Kidney capillary endothelial cell (primary cell): Measurements from ENCODE around the gene MOB3A.
"Not testable (repeated sequence)": the region's sequence is repeated elsewhere in the genome, so short reads cannot be mapped to it uniquely, and the experiment has no call there.

ENCODE experiments used
- DNase-seq: peaks from one replicate; pipeline ENCODE4 v3.0.0-alpha.2; 2018; ENCODE audit warnings: low spot score

MOB3A gene

GRCh38 chr19:2108251-2109016 lies 12.3 kb upstream of the MOB3A start:
- DNase-seq: no peak

GRCh38 chr19:2103045-2103707 lies 7.0 kb upstream of the MOB3A start:
- DNase-seq: no peak

GRCh38 chr19:2101417-2102335 lies 5.5 kb upstream of the MOB3A start:
- no peak for DNase-seq

DNA sequence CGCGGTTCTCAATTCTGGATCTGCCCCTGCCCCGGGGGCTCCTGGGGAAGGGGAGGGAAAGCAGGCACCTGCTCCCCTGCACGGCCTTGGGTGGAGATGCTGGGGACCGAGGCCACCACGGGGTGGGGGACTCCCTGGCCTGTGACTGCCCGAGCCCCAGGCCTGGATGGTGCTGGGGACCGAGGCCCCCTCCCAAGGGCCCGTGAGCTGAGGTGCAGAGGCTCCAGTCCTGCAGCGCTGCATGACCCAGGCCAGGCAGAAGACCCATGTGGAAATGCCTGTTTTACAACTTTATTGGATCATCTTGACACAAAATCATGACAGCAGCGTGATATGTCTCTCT lies 4.6 kb upstream of the MOB3A start:
- no peak for DNase-seq

GRCh38 chr19:2099937-2100718 lies 4.0 kb upstream of the MOB3A start:
- DNase-seq: no peak

DNA sequence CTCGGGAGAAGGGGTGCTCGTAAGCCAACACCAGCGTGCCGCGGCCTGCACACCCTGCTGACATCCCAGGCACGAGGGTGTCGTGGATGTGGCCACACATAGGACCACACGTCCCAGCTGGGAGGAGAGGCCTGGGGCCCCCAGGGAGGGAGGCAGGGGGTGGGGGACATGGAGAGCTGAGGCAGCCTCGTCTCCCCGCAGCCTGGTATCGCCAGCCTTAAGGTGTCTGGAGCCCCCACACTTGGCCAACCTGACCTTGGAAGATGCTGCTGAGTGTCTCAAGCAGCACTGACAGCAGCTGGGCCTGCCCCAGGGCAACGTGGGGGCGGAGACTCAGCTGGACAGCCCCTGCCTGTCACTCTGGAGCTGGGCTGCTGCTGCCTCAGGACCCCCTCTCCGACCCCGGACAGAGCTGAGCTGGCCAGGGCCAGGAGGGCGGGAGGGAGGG lies 3.0 kb upstream of the MOB3A start:
- no peak for DNase-seq

DNA sequence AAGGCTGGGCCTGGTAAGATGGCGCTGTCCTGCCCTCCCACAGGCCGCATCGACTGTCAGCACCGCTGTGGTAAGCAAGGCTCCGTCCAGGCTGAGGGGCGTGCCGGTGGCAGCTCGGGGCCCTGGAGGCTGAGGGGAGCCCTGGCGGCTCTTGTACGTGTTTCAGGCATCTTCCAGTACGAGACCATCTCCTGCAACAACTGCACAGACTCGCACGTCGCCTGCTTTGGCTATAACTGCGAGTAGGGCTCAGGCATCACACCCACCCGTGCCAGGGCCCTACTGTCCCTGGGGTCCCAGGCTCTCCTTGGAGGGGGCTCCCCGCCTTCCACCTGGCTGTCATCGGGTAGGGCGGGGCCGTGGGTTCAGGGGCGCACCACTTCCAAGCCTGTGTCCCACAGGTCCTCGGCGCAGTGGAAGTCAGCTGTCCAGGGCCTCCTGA lies 1.8 kb upstream of the MOB3A start:
- DNase-seq: no peak

DNA sequence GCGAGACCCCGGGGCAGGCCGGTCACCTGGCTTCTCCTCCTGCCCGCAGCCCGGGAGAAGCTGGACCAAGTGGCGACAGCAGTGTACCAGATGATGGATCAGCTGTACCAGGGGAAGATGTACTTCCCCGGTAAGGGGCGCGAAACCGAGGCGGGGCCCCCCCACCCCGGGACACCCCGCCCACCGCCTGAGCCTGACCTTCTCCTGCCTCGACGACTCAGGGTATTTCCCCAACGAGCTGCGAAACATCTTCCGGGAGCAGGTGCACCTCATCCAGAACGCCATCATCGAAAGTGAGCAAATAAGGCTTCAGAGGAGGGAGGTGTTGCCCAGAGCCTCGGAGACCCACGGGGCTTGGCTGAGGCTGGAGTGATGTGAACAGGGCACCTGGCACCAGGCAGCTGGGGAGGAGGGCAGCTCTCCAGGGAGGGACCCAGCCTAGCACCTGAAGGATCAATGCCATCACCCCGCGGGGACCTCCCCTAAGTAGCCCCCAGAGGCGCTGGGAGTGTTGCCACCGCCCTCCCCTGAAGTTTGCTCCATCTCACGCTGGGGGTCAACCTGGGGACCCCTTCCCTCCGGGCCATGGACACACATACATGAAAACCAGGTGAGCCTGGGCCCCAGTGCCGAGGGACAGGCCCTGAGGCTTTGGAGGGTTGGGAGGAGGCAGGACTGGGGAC lies 1.2 kb upstream of the MOB3A start:
- no peak for DNase-seq

GRCh38 chr19:2096480-2097202 lies 515 bp upstream of the MOB3A start, which contains the start of gene IZUMO4:
IZUMO4 (plus strand) TSS chr19:2096915; CDS start chr19:2096946, 31 bp downstream.
- DNase-seq: peak; percentile 98

DNA sequence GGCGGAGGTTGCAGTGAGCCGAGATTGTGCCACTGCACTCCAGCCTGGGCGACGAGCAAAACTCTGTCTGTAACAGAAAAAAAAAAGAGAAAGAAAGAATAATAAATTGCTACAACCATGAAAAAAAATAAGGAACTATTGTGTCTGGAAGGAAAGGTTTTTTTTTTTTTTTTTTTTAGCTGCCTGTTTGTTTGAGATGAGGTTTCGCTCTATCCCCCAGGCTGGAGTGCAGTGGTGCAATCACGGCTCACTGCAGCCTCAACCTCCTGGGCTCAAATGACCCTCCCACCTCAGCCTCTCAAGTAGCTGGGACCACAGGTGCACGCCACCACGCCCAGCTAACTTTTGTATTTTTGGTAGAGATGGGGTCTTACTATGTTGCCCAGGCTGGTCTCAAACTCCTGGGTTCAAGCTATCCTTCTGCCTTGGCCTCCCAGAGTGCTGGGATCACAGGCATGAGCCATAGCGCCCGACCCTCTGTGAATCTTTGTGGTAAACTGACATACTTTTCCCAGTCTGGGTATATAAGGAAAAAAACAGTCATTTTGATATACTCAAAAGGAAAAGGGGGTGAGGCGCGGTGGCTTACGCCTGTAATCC lies 4.1 kb downstream of the MOB3A start:
- DNase-seq: not testable (repeated sequence)

DNA sequence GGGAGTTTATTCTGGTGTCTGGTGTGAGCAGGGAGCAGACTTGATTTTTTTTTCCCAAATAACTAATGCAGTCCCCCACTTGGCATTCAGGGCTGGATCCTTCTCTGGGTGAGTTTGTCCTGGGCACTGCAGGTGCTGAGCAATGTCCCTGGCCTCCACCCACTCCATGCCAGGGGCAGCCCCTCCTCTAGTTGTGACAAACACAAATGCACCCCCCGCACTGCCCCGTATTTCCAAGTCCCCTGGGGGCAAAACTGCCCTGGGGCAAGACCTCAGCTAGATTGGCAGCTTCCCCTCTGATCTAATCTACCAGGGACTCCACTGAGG lies 6.4 kb downstream of the MOB3A start:
- DNase-seq: no peak

- DNase-seq: peak; percentile 58
These were observed 7.0 kb downstream of the MOB3A start for GRCh38 chr19:2089001-2089711.

- no peak for DNase-seq
These were observed 8.5 kb downstream of the MOB3A start for GRCh38 chr19:2087621-2088100.

DNA sequence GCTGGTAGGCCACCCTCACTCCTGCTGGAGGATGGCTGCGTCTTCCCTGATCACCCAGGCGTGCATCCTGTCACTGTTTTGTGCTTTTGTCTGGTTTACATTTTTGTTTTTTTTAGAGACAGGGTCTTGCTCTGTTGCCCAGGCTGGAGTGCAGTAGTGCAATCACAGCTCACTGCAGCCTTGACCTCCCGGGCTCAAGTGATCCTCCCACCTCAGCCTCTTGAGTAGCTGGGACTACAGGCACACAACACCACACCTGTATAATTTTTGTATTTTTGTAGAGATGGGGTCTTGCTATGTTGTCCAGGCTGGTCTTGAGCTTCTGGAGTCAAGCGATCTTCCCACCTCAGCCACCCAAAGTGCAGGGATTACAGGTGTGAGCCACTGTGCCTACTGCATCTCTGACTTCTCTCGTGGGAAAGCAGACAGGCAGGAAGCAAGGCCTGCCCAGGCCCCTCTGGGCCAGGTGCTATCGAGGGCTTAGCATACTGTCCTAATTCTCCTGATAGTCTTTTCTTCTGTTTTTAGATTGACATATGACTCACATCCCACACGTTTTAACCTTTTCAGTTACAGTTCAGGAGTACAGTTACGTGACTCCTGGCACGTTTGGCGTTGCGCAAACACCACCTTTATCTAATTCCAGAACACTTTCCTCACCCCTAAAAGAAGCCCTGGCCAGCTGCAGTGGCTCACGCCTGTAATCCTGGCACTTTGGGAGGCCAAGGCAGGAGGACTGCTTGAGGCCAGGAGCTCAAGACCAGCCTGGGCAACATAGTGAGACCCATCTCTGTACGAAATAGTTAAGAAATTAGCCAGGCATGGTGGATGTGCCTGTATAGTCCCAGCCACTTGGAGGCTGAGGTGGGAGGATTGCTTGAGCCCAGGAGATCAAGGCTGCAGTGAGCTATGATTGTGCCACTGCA lies 9.2 kb downstream of the MOB3A start:
- not testable (repeated sequence) for DNase-seq

- DNase-seq: peak; percentile 98
These were observed 11.0 kb downstream of the MOB3A start for GRCh38 chr19:2084993-2085720.

- DNase-seq: no peak
These were observed 12.8 kb downstream of the MOB3A start for GRCh38 chr19:2083174-2083854.
